Measurements from ENCODE around the gene FECH.
"Not testable (repeated sequence)": the region's sequence is repeated elsewhere in the genome, so short reads cannot be mapped to it uniquely, and the experiment has no call there.

The FECH gene

GRCh38 chr18:57586251-57587049 is at the start of gene FECH:
FECH (minus strand) TSS chr18:57586702; CDS start chr18:57586620, 82 bp downstream.
- Histone ChIP-seq H3K27ac (peak within 1 kb of the TSS; percentile 45 to 95 (median 83)), H3K4me3 (peak within 1 kb of the TSS; percentile 55 to 93 (median 71))

- Histone ChIP-seq H3K4me3 (no peak overlapping the region), H3K27ac (no peak overlapping the region)
Observed at GRCh38 chr18:57635003-57635822, 48.7 kb upstream of the FECH start.

- H3K27ac ChIP-seq, result no peak overlapping the region
- H3K4me3 ChIP-seq, result no peak overlapping the region
Observed at GRCh38 chr18:57631697-57632096, 45.2 kb upstream of the FECH start.

GRCh38 chr18:57630754-57631595 is 44.5 kb upstream of the FECH start:
- Histone ChIP-seq H3K27ac (peak overlapping the region in 20 of 21 experiments; percentile 45 to 89 (median 82)), H3K4me3 (peak overlapping the region; percentile 39 to 63 (median 50))

- peak overlapping the region in 20 of 21 experiments; percentile 45 to 89 (median 82) for H3K27ac ChIP-seq
Observed at GRCh38 chr18:57630002-57630753, 43.7 kb upstream of the FECH start.

GRCh38 chr18:57629422-57629821 is 42.9 kb upstream of the FECH start:
- Histone ChIP-seq H3K4me3 (peak overlapping the region in 4 of 7 experiments; percentile 39 to 56 (median 46)), H3K27ac (peak overlapping the region in 16 of 21 experiments; percentile 45 to 89 (median 82))

More at GRCh38 chr18:57630002-57630753, 43.7 kb upstream of the FECH start:
- H3K4me3 ChIP-seq, result peak overlapping the region; percentile 39 to 63 (median 50)

- Histone ChIP-seq H3K4me3 (no peak overlapping the region), H3K27ac (no peak overlapping the region)
Observed at GRCh38 chr18:57627488-57627887, 41.0 kb upstream of the FECH start.

GRCh38 chr18:57624988-57625387 is 38.5 kb upstream of the FECH start:
- no peak overlapping the region for H3K4me3 ChIP-seq
- no peak overlapping the region for H3K27ac ChIP-seq

- peak overlapping the region; percentile 59 to 93 (median 82) for H3K4me3 ChIP-seq
- H3K27ac ChIP-seq, result peak overlapping the region; percentile 78 to 97 (median 92)
Observed at GRCh38 chr18:57621246-57621604, 34.7 kb upstream of the FECH start.

- Histone ChIP-seq H3K27ac (peak overlapping the region in 1 of 21 experiments; percentile 42), H3K4me3 (no peak overlapping the region)
Observed at GRCh38 chr18:57619876-57620275, 33.4 kb upstream of the FECH start.

GRCh38 chr18:57618910-57619309 is 32.4 kb upstream of the FECH start:
- Histone ChIP-seq H3K27ac (no peak overlapping the region), H3K4me3 (no peak overlapping the region)

- H3K27ac ChIP-seq, result no peak overlapping the region
- H3K4me3 ChIP-seq, result no peak overlapping the region
Observed at GRCh38 chr18:57603871-57604270, 17.4 kb upstream of the FECH start.

GRCh38 chr18:57595347-57595746 is 8.8 kb upstream of the FECH start:
- H3K27ac ChIP-seq, result no peak overlapping the region
- no peak overlapping the region for H3K4me3 ChIP-seq

- H3K27ac ChIP-seq, H3K4me3 ChIP-seq: not testable (repeated sequence)
Observed at GRCh38 chr18:57592716-57593115, 6.2 kb upstream of the FECH start.

GRCh38 chr18:57589161-57589560 is 2.7 kb upstream of the FECH start:
- no peak overlapping the region for H3K27ac ChIP-seq
- H3K4me3 ChIP-seq, result no peak overlapping the region

- peak overlapping the region in 15 of 21 experiments; percentile 45 to 95 (median 86) for H3K27ac ChIP-seq
Observed at GRCh38 chr18:57587098-57587661, 678 bp upstream of the FECH start.

GRCh38 chr18:57585855-57586250 is 649 bp downstream of the FECH start:
- H3K4me3 ChIP-seq, result peak overlapping the region; percentile 55 to 93 (median 71)
- H3K27ac ChIP-seq, result peak overlapping the region; percentile 45 to 95 (median 83)

More at GRCh38 chr18:57587098-57587661, 678 bp upstream of the FECH start:
- H3K4me3 ChIP-seq, result peak overlapping the region; percentile 55 to 93 (median 71)

GRCh38 chr18:57585421-57585820 is 1.1 kb downstream of the FECH start:
- peak overlapping the region in 3 of 7 experiments; percentile 55 to 93 (median 92) for H3K4me3 ChIP-seq
- H3K27ac ChIP-seq, result peak overlapping the region in 2 of 21 experiments; percentile 82 to 95

Measured in skin epidermis (tissue), 12 donors.